T-helper 2 cell (primary cell): ENCODE results near the gene CACNA1G.

Experiments used
- DNase-seq, 5 experiments: peaks; one replicate each; pipeline versions ENCODE4 v3.0.0 to v3.0.0-alpha.2; 2012 to 2022

Gene CACNA1G

DNA sequence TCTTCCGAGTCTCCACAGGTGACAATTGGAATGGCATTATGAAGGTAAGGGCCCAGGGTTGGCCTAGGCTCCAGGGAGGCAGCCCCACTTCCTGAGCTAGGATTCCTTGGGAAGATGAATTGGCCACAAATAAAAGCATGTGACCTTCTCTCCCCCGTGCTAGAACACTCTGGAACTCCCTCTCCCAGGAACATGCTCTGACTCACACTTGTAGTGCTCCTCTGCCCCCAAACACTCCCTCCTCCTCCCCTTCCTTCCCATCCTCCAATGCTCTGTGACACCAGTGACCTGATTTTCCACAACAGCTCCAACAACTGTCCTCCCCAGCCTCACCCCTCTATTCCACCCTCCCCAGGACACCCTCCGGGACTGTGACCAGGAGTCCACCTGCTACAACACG is 57.8 kb downstream of the CACNA1G start:
- DNase-seq: no peak

DNA sequence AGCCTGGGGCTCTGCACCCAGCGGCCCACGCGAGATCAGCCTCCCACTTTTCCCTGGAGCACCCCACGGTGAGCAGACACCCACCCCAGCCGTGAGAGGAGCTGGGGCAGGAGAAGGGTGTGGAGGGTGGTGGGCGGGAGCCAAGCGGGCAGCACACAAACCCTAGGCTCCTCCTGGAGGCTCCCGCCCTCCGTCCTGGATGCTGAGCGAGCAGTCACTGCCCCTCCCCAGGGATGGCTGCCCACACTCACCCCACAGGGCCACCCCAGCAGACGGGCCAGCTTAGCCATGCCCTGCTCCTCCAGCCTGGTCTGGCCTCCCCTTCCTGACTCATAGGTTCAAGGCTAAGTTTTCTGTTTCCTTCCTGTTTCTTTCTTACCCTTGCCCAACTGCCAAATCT is 58.4 kb downstream of the CACNA1G start:
- DNase-seq: no peak

DNA sequence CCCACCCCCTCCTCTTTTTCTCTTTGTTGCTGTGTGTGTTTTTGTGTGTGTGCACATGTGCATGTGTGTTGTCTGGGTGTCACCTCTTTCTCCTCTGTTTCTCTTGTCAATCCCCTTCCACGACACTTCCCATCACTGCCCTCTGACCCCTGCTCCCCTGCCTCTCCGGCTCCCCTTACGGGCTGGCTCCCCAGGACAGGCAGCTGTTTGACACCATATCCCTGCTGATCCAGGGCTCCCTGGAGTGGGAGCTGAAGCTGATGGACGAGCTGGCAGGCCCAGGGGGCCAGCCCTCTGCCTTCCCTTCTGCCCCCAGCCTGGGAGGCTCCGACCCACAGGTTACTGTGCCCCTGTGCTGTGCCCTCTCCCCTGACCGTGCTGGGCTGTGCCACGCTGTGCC is 59.0 kb downstream of the CACNA1G start:
- no peak for DNase-seq

DNA sequence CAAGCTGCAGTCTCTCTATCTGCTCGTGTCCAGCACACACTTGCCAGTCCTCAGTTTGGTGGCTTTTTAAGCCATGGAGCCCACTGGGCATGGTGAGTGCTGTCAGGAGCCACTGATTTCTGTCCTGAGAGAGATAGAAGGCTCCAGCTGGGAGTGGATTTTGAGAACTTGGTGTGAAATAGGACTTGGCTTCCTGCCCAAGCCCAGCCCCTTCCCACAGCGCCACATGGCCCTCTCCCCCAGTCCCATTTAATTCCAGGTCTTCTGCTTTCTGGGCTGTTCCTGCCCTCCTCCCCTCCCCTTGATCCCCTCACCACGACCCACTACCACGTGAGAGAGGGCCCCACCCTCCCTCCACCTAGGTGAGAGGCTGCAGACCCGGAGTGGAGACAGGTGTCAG is 59.7 kb downstream of the CACNA1G start:
- no peak for DNase-seq

DNA sequence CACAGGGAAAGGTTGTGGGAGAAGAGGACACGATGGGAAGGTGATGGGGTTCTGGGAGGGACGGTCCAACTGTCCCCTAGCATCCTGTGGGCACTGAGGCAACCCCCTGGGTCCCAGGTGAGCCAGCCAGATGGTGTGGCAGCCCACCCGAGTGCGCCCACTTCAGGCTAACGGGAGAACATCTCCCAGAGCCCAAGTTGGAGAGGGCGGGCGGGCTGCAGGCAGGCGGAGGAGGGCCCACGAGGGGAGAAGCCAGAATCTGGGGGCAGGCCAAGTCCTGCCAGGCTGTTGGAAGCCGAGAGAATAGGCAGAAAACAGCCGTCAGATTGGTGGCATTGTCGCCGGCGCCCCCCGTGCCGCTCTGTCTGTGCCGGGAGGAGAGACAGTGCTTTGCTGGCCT is 60.3 kb downstream of the CACNA1G start:
- DNase-seq: no peak

DNA sequence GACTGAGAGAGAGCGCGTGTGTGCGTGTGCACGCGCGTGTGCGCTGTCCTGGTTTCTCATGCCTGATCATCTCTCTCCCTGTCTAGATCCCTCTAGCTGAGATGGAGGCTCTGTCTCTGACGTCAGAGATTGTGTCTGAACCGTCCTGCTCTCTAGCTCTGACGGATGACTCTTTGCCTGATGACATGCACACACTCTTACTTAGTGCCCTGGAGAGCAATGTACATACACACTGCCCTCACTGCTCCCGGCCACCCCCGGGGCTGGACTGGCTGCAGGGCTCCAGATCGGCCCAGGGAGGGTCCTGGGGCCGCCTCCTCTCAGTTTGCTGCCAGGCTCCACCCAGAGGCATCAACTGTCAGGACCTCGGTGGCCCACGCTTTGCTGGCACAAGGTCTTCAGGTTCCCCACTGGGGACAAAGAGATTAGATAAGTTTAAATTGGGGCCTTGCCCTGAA is 61.1 kb downstream of the CACNA1G start:
- DNase-seq: no peak

DNA sequence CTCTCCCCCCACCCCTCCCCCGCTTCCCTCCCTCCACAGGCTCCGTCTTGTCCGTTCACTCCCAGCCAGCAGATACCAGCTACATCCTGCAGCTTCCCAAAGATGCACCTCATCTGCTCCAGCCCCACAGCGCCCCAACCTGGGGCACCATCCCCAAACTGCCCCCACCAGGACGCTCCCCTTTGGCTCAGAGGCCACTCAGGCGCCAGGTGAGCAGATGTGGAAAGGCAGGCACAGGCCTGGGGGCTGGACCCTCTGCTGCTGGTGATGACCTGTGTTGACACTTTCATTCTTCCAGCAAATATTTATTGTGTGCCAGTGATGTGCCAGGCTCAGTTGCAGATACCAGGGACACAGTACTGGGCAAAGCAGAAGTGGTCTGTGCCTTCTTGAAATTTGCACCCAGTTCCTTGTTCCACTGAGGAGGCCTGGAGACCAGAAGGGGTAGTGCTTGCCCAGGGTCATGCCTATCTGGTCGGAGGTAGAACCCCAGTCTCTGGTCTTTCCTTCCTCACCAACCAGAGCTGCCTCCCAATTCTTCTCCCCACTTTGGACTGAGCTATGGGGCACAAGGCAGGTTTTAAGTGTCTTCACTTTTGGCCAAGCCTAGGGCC is 63.9 kb downstream of the CACNA1G start:
- no peak for DNase-seq

DNA sequence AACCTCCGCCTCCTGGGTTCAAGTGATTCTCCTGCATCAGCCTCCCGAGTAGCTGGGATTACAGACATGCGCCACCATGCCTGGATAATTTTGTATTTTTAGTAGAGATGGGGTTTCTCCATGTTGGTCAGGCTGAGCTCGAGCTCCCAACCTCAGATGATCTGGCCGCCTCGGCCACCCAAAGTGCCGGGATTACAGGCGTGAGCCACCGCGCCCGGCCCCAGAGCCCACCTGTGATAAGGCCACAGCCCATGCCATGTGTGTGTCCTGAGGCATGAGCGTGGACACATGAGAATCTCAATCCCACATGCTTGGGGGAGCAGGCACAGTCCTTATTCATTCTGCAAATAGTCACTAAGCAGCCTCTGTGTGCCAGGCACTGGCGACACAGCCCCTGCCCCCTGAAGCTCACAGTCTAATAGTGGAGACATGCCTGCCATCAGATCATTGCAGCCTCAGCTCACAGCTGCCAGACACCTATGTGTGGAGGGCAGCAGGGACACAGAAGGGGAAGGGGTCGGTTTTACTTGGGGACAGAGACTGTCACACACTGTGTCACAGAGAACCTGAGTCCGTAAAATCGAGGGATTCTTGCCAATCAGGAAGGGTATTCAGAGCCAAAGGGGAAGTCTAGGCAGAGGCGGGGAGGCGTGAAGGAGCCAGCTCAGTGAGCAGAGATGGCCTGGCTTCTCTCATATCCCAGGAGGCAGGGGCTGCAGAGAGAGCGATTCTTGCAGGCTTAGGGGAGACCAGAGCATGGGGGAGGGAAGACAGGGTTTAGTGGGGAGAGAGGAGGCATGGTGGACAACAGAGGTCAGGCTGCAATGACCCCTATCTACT is 64.7 kb downstream of the CACNA1G start:
- no peak for DNase-seq

DNA sequence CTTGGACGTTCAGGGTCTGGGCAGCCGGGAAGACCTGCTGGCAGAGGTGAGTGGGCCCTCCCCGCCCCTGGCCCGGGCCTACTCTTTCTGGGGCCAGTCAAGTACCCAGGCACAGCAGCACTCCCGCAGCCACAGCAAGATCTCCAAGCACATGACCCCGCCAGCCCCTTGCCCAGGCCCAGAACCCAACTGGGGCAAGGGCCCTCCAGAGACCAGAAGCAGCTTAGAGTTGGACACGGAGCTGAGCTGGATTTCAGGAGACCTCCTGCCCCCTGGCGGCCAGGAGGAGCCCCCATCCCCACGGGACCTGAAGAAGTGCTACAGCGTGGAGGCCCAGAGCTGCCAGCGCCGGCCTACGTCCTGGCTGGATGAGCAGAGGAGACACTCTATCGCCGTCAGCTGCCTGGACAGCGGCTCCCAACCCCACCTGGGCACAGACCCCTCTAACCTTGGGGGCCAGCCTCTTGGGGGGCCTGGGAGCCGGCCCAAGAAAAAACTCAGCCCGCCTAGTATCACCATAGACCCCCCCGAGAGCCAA is 65.6 kb downstream of the CACNA1G start:
- peak; percentile 21 to 65 (median 35) for DNase-seq

DNA sequence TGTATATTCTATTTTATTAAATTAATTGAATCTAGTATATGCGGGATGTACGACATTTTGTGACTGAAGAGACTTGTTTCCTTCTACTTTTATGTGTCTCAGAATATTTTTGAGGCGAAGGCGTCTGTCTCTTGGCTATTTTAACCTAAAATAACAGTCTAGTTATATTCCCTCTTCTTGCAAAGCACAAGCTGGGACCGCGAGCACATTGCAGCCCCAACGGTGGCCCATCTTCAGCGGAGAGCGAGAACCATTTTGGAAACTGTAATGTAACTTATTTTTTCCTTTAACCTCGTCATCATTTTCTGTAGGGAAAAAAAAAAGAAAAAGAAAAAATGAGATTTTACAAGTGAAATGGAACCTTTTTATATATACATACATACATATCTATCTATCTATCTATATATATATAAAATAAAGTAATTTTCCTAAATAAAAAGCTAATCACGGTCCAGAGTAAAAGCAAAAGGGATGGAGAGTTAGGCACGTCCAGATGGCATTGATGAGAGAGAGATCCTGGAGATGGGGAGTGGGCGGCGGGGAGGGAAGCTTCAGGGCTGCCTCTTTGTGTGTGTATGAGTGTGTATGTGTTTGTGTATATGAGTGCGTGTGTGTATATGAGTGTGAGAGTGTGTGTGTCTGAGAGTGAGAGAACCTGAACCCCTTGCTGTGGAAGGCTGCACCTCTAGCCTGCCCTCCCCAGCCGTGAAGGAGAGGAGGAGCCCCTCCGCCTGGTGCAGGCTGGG is 66.7 kb downstream of the CACNA1G start:
- no peak for DNase-seq

DNA sequence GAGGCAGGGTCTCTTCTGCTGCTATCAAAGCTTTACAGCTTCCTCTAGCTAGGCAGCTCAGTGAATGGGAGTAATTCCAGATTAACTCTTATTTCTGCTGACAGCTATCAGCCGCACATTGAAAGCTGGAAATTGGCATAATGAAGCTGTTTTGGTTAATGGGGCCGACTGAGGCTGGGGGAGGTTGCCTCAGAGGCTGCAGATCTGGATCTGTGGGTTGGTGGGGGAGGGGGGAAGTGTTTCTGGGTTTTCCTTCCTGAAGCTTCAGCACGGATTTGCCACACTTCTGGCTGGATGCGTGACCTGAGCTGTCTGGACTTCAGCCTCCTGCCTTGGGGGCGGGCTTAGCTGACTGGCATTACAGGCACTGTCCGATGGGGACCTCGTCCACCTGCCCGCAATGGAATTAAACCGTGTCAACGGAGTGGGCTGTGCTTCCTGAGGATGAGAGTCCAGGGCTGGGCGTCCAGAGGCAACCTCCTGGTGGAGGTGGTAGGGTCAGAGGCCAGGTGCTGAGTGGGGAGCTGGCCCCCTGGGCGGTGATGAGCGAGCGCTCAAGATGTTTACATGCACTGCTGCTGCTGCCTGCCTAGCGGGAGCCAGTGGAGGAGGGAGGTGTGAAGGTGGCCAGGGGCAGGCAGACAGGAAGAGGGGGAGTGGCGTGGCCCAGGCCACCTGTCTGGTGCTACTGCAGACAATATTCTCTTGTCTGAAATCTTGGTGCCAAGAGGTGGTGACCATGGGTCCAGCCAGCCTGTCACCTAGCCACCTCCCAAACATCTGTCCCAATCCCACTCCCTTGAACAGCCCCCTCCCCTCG is 67.5 kb downstream of the CACNA1G start:
- peak in 1 of 5 experiments; percentile 21 for DNase-seq

DNA sequence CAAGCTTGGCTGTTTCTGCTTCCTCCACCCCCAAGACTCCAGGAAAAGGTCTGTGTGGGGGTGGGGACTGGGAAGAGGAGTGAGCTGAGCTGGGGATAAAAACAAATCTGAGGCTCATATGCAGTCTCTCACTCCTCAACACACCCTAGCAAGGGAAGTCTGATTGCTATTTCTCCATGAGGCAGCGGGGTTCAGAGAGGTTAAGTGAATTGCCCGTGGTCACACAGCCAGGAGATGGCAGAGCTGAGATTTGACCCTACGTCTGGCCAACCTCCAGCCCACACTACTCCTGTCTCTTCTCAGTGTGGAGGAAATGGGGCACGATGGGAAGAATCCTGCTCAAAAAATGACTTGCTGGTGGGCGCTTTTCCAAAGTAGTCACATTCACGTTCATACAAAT is 69.4 kb downstream of the CACNA1G start:
- DNase-seq: no peak

DNA sequence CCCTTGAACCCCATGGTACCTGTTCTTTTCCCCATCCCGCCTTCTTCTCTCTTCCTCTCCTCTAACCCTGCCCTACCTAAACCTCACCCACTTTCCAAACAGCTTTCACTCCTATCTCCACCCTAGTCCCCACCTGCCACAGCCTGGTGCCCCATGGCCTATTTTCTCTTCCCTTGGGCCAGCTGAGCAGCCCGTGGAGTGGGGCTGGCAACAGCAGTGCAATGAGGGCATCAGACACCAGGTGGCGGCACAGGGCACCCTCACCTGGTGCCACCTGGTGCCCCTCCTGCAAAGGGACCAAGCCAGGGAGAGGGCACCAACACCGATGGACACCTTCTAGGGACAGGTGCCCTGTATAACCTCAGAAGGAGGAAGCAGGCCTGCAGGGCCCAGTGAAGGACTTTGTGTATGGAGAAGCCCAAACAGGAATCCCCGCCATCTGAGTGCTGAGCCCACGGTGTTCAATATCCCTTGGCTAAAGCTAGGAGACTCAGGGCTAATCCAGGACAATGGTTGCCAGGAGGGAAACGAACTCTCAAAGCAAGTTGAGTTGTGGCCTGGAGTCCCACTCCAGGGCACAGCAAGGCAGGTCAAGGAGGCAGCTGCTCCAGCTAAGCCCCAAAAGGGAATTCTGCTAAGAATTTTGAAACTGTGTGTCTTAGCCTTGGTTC is 70.1 kb downstream of the CACNA1G start:
- peak in 4 of 5 experiments; percentile 15 to 41 (median 38) for DNase-seq

DNA sequence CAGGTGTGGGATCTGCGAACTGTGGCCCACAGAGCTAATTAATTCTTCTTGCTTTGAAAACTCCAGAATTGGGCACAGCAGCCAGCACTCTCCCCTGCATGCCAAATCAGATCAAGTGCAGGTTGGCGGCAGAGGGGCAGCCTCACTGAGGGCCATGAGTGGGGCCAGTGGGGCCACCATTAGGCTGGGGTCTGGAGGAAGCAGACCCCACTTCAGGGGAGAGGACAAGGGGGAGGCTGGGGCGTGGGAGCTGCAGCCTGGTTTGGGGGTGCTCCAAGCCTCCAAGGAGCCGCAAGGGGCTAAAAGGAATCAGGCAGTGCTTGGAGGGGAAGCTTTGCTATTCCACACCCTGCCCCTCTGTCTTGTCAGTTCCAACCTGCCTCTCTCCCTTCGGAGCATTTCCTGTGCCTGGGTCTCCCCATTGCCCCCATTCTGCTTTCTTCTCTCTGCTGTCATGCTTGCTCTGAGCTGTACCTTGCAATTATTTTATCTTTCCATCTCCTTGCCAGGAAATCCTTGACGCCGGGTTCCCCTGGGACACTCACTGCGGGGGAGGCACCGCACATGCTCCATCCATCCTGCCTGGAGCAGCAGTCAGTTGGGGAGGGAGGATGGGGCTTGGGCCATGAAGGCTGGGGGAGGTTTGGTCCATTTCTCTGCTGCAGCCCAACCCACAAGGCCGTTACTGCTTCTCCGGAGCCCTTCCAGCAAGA is 70.8 kb downstream of the CACNA1G start:
- DNase-seq: no peak

DNA sequence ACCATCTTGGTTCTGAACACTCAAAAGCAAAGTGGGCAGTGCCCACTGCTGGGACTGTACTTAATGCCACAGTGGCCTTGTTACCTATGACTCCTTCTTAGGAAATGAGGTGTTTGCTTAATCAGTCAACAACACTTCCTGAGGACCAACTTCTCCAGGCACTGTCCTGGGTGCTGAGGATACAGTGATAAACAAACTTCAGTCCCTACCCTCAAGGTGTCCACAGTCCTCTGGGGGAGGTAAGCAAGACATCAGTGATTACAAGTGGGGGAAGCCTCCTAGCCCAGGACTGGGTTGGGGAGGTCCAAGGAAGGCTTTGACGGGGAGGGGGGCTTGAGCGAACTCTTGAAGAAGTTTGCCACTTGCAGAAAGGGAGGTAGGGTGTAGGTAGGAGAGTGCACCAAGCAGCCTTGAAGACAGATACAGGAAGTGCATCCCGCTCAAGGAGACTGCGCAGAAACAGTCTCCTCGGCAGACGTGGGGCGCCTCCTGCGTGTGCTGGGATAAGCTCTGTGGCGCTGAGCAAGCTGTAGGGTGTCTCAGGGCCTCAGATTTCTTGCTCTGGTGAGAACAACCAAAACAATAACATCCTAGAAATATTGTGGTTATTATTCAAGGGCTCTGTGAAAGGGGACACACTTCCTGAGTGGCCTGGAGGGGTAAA is 71.5 kb downstream of the CACNA1G start:
- DNase-seq: no peak

DNA sequence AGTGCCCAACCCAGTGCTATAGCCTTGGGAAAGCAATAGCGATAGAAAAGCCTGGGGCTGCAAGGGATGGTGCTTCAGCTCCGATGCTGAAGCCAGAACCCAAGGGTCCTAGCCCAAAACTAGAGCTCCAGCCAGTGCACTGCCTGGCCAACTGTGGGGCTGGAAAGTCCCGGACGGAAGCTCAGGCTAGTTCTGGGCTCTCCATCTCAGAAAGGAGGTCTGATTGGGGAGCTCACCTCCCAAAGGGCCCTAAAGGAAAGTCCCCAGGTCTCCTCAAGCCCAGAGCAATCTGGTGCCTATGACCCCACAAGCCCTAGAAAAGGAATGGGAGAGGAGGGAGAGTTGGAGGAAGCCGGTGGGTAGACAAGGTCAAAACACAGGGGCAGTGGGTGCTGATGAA is 72.1 kb downstream of the CACNA1G start:
- DNase-seq: no peak

DNA sequence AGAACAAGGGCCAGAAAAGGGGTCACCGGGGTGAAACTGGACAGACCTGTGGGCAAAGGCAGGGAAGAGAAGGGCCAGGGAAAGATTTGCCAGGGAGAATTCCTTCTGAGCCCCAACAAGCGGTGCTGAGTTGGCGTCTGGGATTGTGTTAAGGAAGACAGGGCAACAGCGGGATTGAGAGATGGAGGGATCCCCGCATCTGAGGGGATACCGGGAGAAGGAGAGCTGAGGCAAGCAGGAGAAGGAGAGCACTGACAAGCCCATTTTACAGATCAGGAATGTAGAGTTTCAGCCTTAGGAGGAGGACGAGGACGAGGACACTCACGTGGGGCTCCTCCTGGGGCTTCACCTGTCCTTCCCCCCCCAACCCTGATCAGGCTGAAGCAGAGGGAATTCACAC is 73.2 kb downstream of the CACNA1G start:
- DNase-seq: no peak

DNA sequence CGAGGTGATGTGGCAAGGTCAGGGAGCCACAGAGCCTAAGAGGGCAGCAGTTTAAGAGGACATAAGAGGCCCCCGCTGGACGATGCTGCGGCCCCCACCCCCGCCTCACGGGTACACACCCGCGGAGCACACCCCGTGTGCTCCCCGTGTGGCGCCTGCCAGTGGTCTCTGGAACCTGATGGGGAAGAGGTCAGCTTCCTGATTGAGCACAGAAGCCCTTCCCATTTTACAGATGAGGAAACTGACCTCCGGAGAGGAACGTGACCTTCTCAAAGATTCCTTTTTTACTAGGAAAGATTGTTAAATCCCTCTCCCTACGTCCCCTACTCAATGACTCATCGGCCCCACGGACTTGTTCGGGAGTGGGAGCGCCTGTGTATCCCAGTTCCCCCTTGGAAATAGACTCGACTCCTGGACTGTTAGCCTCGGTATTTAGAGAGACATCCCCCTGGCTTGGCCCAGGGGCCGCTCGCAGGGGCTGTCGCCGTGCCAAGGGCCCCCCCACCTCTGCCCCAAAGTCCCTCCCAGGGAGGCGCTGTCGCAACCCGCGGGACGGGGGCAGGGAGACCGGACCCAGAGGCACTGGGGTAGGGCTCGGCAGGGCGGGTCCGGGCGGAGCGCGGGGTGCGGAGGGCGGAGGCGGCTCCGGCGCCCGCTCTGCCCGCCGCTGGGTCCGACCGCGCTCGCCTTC is 73.9 kb downstream of the CACNA1G start, which contains the start of gene ABCC3:
ABCC3 (plus strand) TSS at position 658 of the 691 bp plus-strand sequence. CDS start 56 bp downstream, outside the sequence.
- DNase-seq: no peak

DNA sequence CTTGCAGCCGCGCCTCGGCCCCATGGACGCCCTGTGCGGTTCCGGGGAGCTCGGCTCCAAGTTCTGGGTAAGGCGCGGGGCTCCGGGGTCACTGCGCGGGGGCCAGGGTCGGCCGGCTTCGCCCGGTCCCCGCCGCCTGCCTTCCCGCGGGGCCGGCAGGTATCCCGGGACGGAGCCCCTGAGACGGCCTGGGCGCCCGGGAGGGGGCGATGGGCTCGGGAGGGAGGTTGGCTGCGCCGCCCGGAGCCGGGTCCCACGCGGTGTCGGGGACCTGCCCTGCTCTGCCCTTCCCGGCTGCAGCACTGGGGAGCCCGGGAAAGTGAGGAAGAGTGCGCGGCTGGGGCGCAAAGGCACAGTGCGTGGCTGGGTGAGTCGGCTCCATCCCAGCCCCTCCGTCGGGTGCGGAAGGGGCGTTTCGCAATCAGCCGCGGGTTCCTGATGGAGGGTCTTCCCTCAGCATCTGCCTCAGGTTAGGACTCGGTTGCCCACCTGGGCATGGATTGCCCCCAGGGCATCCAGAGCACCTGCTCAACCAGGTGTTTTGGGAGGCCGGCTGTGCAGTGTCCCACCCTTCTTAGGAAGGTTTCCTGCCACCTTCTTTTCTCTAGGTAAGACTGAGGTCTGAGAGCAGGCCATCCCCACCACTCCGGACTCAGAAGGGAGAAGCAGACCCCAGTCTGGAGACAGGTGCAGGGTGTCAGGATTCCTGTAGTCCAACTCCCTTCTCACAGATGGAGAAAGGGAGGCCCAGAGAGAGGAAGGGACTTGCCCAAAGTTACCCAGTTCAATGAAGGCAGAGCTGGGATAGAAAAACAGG is 74.6 kb downstream of the CACNA1G start:
- DNase-seq: no peak
